SW 1271 (cell line): ENCODE measurements around the gene C16orf92.
A peak's percentile ranks its signal among the peaks of the same experiment; 100 is the strongest.
"Not testable (repeated sequence)": the region's sequence is repeated elsewhere in the genome, so short reads cannot be mapped to it uniquely, and the experiment has no call there.

Experiments used
- DNase-seq, 2 experiments: peaks; one replicate each; lab custom pipeline; 2025; lab: John Stamatoyannopoulos, UW

The C16orf92 gene

GRCh38 chr16:30005341-30006094 lies 17.5 kb upstream of the C16orf92 start:
- peak in 1 of 2 experiments; percentile 55 for DNase-seq

GRCh38 chr16:30006095-30006473 lies 16.9 kb upstream of the C16orf92 start:
- no peak for DNase-seq

GRCh38 chr16:30006659-30007377 lies 16.2 kb upstream of the C16orf92 start:
- no peak for DNase-seq

GRCh38 chr16:30007378-30007895 lies 15.6 kb upstream of the C16orf92 start:
- DNase-seq, result no peak

- no peak for DNase-seq
Observed at GRCh38 chr16:30009085-30009862, 13.7 kb upstream of the C16orf92 start.

- DNase-seq, result no peak
Observed at GRCh38 chr16:30009990-30010843, 12.8 kb upstream of the C16orf92 start.

GRCh38 chr16:30010844-30011713 lies 11.9 kb upstream of the C16orf92 start, which contains the start of gene DOC2A:
Gene DOC2A, minus strand, starts transcription at chr16:30011027. Its CDS starts 805 bp downstream, at chr16:30010222.
- DNase-seq, result no peak

- DNase-seq, result no peak
Observed at GRCh38 chr16:30011714-30012504, 11.1 kb upstream of the C16orf92 start.

- not testable (repeated sequence) for DNase-seq
Observed at GRCh38 chr16:30012598-30012997, 10.4 kb upstream of the C16orf92 start.

- not testable (repeated sequence) for DNase-seq
Observed at GRCh38 chr16:30015450-30015849, 7.5 kb upstream of the C16orf92 start.

GRCh38 chr16:30016555-30017276 lies 6.3 kb upstream of the C16orf92 start:
- no peak for DNase-seq

GRCh38 chr16:30017277-30017656 lies 5.7 kb upstream of the C16orf92 start:
- no peak for DNase-seq

- not testable (repeated sequence) for DNase-seq
Observed at GRCh38 chr16:30017937-30018336, 5.1 kb upstream of the C16orf92 start.

- peak in 1 of 2 experiments; percentile 37 for DNase-seq
Observed at GRCh38 chr16:30018731-30019158, 4.3 kb upstream of the C16orf92 start.

GRCh38 chr16:30023586-30023985 lies 588 bp downstream of the C16orf92 start:
- DNase-seq, result no peak

- no peak for DNase-seq
Observed at GRCh38 chr16:30024451-30024850, 1.5 kb downstream of the C16orf92 start.

GRCh38 chr16:30025156-30025555 lies 2.2 kb downstream of the C16orf92 start:
- DNase-seq, result no peak

- no peak for DNase-seq
Observed at GRCh38 chr16:30025574-30025973, 2.6 kb downstream of the C16orf92 start.

- no peak for DNase-seq
Observed at GRCh38 chr16:30026449-30026848, 3.5 kb downstream of the C16orf92 start.
